AG08396 (cell line): ENCODE results near the gene GRIN2A.
"Not testable (repeated sequence)": the region's sequence is repeated elsewhere in the genome, so short reads cannot be mapped to it uniquely, and the experiment has no call there.

Experiments used
- DNase-seq: peaks from one replicate; pipeline ENCODE4 v3.0.0; 2012; ENCODE audit warnings: low spot score, mixed read lengths

GRIN2A gene

DNA sequence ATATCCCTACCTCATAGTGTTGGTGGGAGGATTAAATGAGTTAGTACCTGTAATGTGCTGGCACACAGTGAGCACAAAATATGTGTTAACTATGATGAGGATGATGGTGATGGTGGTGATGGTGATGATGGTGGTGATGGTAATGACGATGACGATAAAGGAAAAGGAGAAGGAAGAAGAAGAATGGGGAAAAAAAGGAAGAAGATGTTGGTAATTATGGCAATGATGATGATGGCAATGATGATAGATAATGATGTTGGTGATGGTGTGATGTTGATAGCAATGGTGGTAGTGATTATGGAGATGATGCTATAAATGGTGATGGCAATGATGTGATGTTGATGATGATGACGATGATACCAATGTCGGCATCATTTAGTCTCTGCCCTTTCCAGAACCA, 270.2 kb downstream of the GRIN2A start:
- DNase-seq: no peak

- no peak for DNase-seq
These were observed 271.0 kb downstream of the GRIN2A start for GRCh38 chr16:9911231-9911630.

DNA sequence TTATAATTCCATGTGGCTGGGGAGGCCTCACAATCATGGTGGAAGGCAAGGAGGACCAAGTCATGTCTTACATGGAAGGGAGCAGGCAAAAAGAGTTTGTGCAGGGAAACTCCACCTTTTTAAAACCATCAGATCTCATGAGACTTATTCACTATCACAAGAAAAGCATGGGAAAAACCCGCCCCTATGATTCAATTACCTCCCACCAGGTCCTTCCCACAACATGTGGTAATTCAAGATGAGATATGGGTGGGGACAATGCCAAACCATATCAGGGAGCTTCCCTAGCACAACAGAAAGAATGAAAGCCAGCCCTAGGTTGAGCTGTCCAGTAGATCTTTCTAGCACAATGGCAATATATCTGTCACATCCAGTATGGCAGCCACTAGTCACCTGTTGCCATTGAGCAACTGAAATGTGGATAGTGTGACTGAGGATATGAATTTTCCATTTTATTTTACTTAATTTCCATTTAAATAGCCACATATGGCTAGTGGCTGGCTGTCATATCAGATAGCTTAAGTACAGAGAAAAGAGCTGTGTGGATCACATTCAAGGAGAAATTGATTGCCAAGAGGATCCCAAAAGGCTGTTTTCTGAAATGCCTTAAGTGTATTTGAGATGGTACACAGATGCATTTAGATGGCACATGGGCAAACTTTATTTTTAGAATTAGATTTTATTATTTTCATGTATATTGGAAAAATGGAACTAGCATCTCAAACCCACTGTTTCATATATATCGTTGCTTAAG, 273.0 kb downstream of the GRIN2A start:
- no peak for DNase-seq

GRCh38 chr16:9908613-9909012, 273.6 kb downstream of the GRIN2A start:
- DNase-seq: no peak

DNA sequence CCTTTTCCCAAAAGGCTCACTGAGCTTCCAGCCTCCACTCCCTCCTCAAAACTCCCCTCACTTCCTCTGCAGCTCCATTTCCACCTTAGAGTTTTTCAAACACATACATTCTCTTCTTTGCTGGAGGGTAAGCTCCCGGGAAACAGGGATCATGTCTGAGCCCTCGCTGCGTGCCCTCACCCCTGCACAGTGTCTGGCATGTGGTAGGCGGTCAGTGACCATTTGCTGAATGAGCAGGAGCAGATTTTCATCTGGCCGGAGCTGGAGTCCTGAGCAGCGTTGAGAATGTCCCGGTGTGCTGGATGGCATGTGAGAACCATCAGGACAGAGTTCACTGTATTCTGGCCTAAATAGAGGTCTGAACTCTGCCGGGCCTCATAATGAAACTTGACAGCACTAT, 274.5 kb downstream of the GRIN2A start:
- DNase-seq: no peak

- no peak for DNase-seq
These were observed 276.0 kb downstream of the GRIN2A start for GRCh38 chr16:9906218-9906617.

GRCh38 chr16:9904526-9904925, 277.7 kb downstream of the GRIN2A start:
- no peak for DNase-seq

- DNase-seq: no peak
These were observed 281.7 kb downstream of the GRIN2A start for GRCh38 chr16:9900576-9900975.

GRCh38 chr16:9898555-9898954, 283.7 kb downstream of the GRIN2A start:
- no peak for DNase-seq

GRCh38 chr16:9898124-9898523, 284.1 kb downstream of the GRIN2A start:
- DNase-seq: no peak

DNA sequence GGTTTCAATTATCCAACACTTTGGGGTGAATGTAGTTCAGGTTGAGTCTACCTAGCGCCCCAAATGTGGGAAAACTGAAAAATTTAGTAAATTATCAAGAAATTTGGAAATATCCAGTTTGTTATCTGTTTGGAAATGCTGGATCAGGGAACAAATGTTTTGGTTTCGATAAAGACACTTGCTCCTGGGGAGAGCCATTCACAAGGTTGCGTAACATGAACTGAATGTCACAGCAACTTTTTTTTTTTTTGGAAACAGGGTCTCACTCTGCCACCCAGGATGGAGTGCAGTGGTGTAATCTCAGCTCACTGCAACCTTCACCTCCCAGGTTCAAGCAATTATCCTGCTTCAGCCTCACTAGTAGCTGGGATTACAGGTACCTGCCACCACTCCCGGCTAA, 286.4 kb downstream of the GRIN2A start:
- no peak for DNase-seq

DNA sequence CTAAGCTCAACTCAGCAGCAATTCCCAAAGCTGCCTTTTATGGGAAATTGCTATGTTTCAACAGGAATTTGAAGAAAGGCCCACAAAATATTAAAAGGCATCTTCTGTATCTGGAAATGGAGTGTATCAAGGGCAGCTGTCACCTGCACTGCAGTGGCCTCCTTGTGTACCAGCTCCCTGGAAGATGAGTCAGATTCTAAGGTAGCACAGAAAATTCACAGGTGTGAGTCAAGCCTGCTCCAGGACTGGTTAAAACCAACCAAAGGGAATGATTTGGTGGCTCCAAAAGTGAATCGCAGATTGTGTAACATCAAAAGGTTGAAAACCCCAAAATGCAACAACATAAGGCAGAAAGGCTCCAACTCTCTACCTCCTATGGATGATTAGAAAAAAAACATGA, 296.4 kb downstream of the GRIN2A start:
- no peak for DNase-seq

DNA sequence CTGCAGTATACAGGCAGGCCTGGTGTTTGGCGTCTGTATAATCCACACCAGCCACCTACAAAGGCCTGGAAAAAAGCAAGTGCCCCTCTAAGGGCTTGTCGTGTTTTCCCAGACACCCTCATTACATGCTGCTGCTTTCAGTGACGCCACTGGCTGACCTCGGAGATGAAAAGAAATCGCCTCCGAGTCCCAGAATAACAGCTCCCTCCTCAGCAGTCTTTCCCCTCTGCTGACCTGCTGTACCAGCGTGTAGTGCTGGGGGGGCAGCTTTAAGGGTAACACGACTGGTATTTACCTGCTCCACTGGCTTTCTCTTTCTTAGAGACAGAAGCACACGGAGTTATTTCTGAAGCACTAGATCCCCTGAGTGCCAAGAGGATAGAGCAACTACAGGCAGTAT, 296.8 kb downstream of the GRIN2A start:
- no peak for DNase-seq

DNA sequence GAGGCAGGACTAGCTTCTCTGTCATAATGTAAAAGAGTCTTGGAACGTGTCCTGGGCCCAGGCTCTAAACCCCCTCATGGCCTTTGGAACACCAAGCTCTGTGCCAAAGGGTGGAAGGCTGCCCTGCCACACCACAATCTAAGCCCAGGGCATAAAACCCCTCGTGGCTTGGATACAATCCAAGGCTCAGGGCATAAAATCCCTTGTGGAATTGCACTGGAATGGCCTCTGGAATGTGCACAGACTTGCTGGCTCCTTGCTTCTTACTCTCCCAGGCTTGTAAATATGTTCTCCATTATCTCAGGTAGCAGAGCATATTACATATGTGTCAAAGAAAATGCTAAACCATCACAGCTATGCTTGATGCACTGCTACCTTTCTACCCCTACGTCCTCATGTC, 306.2 kb downstream of the GRIN2A start:
- DNase-seq: not testable (repeated sequence)

- DNase-seq: no peak
These were observed 308.0 kb downstream of the GRIN2A start for GRCh38 chr16:9874219-9874618.

DNA sequence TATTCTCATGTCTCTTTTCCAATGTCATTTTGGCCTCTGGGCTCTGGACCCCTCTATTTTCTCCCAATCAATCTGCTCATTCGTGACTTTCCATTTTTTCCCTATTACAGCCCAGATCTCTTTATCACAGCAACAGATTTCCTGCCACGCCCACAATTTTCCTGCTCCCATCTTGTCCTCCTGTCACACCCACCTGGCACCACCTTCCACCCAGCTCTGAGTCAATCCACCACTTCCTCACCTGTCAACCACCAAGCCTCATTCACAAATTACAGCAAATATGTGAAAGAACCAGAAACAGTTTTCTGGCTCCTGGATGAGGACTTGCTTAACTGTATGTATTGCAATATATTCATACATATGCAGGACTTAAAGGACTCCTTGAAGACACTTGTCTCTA, 311.3 kb downstream of the GRIN2A start:
- no peak for DNase-seq

DNA sequence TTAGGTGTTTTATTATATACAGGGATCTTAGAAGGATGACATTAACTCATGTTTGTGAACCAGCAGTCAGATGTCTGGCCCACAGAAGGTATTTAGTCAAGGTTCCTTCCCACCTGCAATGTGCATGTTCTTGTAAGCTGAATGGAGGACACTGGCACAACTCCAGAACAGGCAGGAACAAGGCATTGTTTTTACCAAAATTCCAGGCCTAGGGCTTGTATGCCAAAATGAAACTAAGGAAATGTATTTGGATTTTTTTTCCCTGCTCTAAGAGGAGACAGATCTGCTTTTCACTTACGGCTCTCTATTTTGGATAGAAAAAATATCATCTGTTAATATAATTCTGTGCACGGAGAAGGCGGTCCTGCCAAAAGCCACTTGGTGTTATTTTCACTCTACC, 312.5 kb downstream of the GRIN2A start:
- no peak for DNase-seq

DNA sequence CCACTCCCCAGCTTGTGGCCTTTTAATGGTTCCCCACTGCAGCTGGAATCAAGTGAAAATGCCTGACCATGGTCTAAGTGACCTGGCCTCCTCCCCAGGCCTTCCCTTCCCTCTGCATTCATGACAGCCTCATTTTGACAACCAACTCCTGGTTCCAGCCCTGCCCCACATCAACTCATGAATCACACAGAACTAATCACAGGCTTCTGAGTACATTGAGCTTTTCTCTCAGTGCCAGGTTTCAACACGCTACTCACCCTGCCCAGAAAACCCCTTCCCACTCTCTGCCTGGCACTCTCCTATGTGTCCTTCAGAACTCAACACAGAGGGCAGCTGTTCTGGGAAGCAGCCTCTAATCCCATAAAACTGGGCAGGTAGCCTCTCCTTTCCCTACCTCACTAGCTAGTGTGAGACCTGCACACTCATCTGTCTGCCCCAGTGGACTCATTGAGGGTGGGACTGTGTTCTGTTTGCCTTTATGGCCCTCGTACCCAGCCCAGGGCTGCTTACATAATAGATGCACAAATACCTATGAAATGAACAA, 313.6 kb downstream of the GRIN2A start:
- no peak for DNase-seq

- no peak for DNase-seq
These were observed 315.1 kb downstream of the GRIN2A start for GRCh38 chr16:9867176-9867575.

- no peak for DNase-seq
These were observed 317.8 kb downstream of the GRIN2A start for GRCh38 chr16:9864461-9864860.

- DNase-seq: no peak
These were observed 319.9 kb downstream of the GRIN2A start for GRCh38 chr16:9862327-9862726.

GRCh38 chr16:9860876-9861275, 321.4 kb downstream of the GRIN2A start:
- DNase-seq: no peak

DNA sequence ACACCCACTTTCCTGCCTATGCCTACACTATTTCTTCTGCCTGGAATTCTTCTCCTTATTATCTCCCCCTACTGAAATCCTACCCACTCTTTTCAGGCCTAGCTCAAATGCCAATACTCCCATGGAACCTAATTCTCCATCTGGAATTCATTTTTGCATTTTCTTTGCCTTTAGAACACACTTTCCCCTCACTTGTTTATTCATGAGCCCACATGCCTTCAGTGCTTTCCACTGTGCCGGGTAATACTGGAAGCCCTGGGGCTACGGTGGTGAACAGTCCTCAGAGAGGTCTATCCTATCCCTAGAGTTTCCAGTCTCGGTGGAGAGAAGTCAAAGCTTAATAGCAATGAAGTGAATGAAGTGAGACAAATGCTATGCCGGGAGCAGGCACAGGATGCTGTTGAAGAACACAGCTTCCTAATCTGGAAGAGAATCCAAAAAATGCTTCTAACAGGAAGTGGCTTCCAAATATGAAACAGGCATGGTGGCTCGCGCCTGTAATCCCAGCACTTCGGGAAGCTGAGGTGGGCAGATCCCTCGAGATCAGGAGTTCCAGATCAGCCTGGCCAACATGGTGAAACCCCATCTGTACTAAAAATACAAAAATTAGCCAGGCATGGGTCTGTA, 322.4 kb downstream of the GRIN2A start:
- DNase-seq: no peak

DNA sequence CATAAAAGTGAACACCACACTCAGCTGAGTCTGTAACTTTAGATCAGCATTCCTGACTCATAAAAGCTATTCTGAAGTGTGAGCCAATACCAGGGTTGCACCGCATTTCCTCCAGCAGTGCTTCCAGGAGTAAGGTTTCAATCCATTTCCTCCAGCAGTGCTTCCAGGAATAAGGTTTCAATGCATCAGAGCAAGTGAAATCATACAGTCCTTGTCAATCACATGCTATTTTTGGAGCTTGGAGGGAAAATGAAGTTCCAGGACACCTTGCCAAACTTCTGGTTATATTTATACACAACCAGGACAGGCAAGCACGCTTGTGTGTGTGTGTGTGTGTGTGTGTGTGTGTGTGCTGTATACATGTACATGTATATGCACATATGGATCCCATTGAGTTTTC, 327.6 kb downstream of the GRIN2A start:
- no peak for DNase-seq
